NB4 (cell line): Measurements from ENCODE around the gene TUT4.

ENCODE experiments used
- CTCF ChIP-seq: IDR thresholded peaks from one replicate; pipeline ENCODE4 v1.5.1; 2012; ENCODE audit warnings: low read depth, low read length
- MAX ChIP-seq: IDR thresholded peaks from 2 replicates; pipeline ENCODE4 v1.6.1; 2011; ENCODE audit warnings: low read depth, low read length
- MYC ChIP-seq: IDR thresholded peaks from 2 replicates; pipeline ENCODE4 v1.6.1; 2011; ENCODE audit warnings: low read depth, low read length
- POLR2A ChIP-seq: IDR thresholded peaks from 2 replicates; pipeline ENCODE4 v1.6.1; 2011; ENCODE audit warnings: mild to moderate bottlenecking; ENCODE audit not compliant: insufficient read length; ENCODE audit errors: extremely low read depth

- TF ChIP-seq CTCF (no peak), POLR2A (no peak), MYC (no peak), MAX (no peak)
Observed at GRCh38 chr1:52423055-52423454, 129.8 kb downstream of the TUT4 start.
